ENCODE results near the gene PLAGL1. TPM values are rescaled to one million over a fixed set of nuclear protein-coding genes. Genes with fewer than 3 reads are reported as not detected.
"Not testable (repeated sequence)": the region's sequence is repeated elsewhere in the genome, so short reads cannot be mapped to it uniquely, and the experiment has no call there.

The PLAGL1 gene
- total and polyA plus RNA-seq, 2 donors (not counting 1 experiment from before 2014, with no cell fraction given): 23.6 to 36.0 TPM

DNA sequence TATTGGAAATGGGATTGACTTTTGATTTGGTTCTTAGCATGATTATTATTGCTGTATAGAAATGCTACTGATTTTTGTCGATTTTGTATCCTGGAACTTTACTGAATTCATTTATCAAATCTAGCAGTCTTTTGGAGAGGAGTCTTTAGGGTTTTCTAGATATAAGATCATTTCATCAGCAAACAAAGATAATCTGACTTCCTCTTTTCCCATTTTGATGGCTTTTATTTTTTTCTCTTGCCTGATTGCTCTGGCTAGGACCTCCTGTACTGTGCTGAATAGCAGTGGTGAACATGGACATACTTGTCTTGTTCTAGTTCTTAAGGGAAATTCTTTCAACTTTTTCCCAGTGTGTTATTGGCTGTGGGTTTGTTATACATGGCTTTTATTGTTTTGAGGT is 79.2 kb downstream of the PLAGL1 start:
- Histone ChIP-seq H3K79me2 (ENCODE audit: control insufficient read depth, insufficient read depth, low read length) (no peaks in the 10 kb centered on the region), H3K4me3 (ENCODE audit: control extremely low read depth in 1 of 5, extremely low read depth in 1 of 5, insufficient read depth in 1 of 5, low read depth in 2 of 5, low read length in 4 of 5) (no peak overlapping the region), H4K20me1 (ENCODE audit: control insufficient read depth, insufficient read depth, low read length, poor library complexity, severe bottlenecking) (no peaks in the 10 kb centered on the region), H3K36me3 (replicated peaks in 1 of 2; ENCODE audit: control extremely low read depth in 1 of 2, control insufficient read depth in 1 of 2, extremely low read depth in 1 of 2, insufficient read depth in 2 of 2, low read length in 1 of 2) (peaks cover 0 to 4% of the 10 kb centered on the region in 2 experiments), H2AFZ (ENCODE audit: insufficient read depth, low read depth, low read length, poor library complexity, severe bottlenecking) (no peak overlapping the region), H3K9me3 (ENCODE audit: control extremely low read depth in 1 of 3, control insufficient read depth in 2 of 3, insufficient read depth in 1 of 3, low read length in 2 of 3) (peaks cover 0 to 17% (median 5%) of the 10 kb centered on the region in 3 donors), H3K9ac (ENCODE audit: low read length) (no peak overlapping the region), H3K4me1 (ENCODE audit: control insufficient read depth in 2 of 2, insufficient read depth in 2 of 2, low read length in 2 of 2) (no peaks in the 10 kb centered on the region), H3K27ac (ENCODE audit: low read length in 2 of 2) (no peak overlapping the region), H3K4me2 (replicated peaks; ENCODE audit: low read depth, low read length, poor library complexity, severe bottlenecking) (no peak overlapping the region), H3K27me3 (replicated peaks in 1 of 4; ENCODE audit: control extremely low read depth in 1 of 4, control insufficient read depth in 3 of 4, insufficient read depth in 4 of 4, low read length in 3 of 4) (no peaks in the 10 kb centered on the region)
- TF ChIP-seq, protein P1, sequence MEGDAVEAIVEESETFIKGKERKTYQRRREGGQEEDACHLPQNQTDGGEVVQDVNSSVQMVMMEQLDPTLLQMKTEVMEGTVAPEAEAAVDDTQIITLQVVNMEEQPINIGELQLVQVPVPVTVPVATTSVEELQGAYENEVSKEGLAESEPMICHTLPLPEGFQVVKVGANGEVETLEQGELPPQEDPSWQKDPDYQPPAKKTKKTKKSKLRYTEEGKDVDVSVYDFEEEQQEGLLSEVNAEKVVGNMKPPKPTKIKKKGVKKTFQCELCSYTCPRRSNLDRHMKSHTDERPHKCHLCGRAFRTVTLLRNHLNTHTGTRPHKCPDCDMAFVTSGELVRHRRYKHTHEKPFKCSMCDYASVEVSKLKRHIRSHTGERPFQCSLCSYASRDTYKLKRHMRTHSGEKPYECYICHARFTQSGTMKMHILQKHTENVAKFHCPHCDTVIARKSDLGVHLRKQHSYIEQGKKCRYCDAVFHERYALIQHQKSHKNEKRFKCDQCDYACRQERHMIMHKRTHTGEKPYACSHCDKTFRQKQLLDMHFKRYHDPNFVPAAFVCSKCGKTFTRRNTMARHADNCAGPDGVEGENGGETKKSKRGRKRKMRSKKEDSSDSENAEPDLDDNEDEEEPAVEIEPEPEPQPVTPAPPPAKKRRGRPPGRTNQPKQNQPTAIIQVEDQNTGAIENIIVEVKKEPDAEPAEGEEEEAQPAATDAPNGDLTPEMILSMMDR (IDR thresholded peaks at IDR 0.05): no peak
- TF ChIP-seq EZH2 (IDR thresholded peaks at IDR 0.05; ENCODE audit: borderline replicate concordance, insufficient read depth, low read depth, low read length, poor library complexity, severe bottlenecking): no peak
- DNase-seq (no peak), ATAC-seq (ENCODE audit: low read depth) (no peak)
- POLR2A ChIA-PET: no interaction called here
- intact Hi-C loops (cut with micrococcal nuclease): no loop called here
- peaks cover 12% of the 10 kb centered on the region for H3K9me3 Mint-ChIP-seq (ENCODE audit: insufficient read depth)
- WGBS (ENCODE audit: insufficient coverage): no CpG with 5 or more reads among the region's 1 CpG
- no peak overlapping the region for H3K4me3 Mint-ChIP-seq
- CTCF ChIA-PET: no interaction called here
- no peaks in the 10 kb centered on the region for H3K4me1 Mint-ChIP-seq
- no peaks in the 10 kb centered on the region for H3K27me3 Mint-ChIP-seq
- no peak overlapping the region for H3K27ac Mint-ChIP-seq

DNA sequence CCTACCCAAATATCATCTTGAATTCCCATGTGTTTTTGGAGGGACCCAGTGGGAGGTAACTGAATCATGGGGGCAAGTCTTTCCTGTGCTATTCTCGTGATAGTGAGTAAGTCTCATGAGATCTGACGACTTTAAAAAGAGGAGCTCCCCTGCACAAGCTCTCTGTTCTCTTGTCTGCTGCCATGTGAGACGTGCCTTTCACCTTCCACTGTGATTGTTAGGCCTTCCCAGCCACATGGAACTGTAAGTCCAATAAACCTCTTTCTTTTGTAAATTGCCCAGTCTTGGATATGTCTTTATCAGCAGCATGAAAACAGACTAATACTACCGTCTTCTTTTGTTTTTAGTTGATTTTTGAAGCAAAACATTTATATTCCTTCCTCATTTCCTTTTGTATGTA is 91.0 kb downstream of the PLAGL1 start:
- POLR2A ChIA-PET; H3K27ac ChIP-seq (ENCODE audit: low read length in 2 of 2); H3K4me1 Mint-ChIP-seq; H3K4me1 ChIP-seq (ENCODE audit: control insufficient read depth in 2 of 2, insufficient read depth in 2 of 2, low read length in 2 of 2); ATAC-seq (ENCODE audit: low read depth); DNase-seq; H3K4me2 ChIP-seq (replicated peaks; ENCODE audit: low read depth, low read length, poor library complexity, severe bottlenecking); H4K20me1 ChIP-seq (ENCODE audit: control insufficient read depth, insufficient read depth, low read length, poor library complexity, severe bottlenecking); H3K27me3 Mint-ChIP-seq; H2AFZ ChIP-seq (ENCODE audit: insufficient read depth, low read depth, low read length, poor library complexity, severe bottlenecking); H3K36me3 ChIP-seq (replicated peaks in 1 of 2; ENCODE audit: control extremely low read depth in 1 of 2, control insufficient read depth in 1 of 2, extremely low read depth in 1 of 2, insufficient read depth in 2 of 2, low read length in 1 of 2); CTCF ChIA-PET; H3K4me3 ChIP-seq (ENCODE audit: control extremely low read depth in 1 of 5, extremely low read depth in 1 of 5, insufficient read depth in 1 of 5, low read depth in 2 of 5, low read length in 4 of 5); H3K27ac Mint-ChIP-seq; intact Hi-C loops (cut with micrococcal nuclease); H3K27me3 ChIP-seq (replicated peaks in 1 of 4; ENCODE audit: control extremely low read depth in 1 of 4, control insufficient read depth in 3 of 4, insufficient read depth in 4 of 4, low read length in 3 of 4); H3K4me3 Mint-ChIP-seq; H3K9ac ChIP-seq (ENCODE audit: low read length); H3K79me2 ChIP-seq (ENCODE audit: control insufficient read depth, insufficient read depth, low read length): not testable (repeated sequence)
- H3K9me3 Mint-ChIP-seq (ENCODE audit: insufficient read depth): peaks cover 18% of the 10 kb centered on the region
- peaks cover 0 to 20% (median 15%) of the 10 kb centered on the region in 3 donors for H3K9me3 ChIP-seq (ENCODE audit: control extremely low read depth in 1 of 3, control insufficient read depth in 2 of 3, insufficient read depth in 1 of 3, low read length in 2 of 3)
- WGBS (ENCODE audit: insufficient coverage): 100% methylated on average over 2 of the region's 4 CpGs
